ENCODE data around the gene ABCC1.

ABCC1 gene

DNA sequence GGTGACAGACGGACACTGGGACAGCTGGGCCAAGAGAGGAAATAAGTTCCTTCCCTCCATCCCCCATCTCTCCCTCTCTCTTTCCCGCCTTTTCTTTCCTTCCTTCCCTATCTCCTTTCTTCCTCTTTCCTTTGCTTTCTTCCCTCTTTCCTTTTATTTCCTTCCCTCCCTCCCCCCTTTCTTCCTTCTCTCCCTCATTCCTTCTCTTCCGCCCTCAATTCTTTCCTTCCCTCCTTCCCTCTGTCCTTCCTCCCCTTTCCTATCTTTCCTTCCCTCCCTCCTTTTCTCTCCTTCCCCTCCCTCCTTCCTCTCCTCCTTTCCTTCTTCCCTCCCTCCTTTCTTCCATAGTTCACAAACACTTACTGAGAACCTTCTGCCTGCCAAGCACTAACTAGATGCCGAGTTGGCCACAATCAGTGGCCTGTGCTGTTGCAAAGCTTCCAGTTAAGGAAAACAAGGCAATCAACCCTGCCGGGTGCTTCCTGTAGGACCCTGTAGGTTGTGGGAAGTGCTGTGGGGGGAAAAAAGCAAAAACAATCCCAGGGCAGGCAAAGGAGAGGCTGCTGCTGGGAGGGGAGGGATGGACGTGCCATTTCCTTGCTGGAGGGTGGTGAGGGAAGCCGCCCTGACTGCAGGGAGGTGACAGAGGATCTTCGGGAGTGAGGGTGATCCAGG lies 242.2 kb downstream of the ABCC1 start:
- no peak for DNase-seq

Data from fibroblast of skin of right biceps (primary cell).